ACC112 (cell line): ENCODE measurements around the gene PARD6G.

Experiments
- H2AFZ ChIP-seq: fragments of 200-600 bp; sonication (generic); one replicate; pipeline ENCODE4 v1.6.0; 2017; ENCODE audit warnings: antibody characterized with exemption, low read length; ENCODE audit not compliant: unreplicated experiment
- H3K27ac ChIP-seq: fragments of 200-600 bp; sonication (generic); 2 replicates; pipeline ENCODE4 v1.5.1; 2014; ENCODE audit warnings: low read depth, mild to moderate bottlenecking, antibody characterized with exemption, low read length, moderate library complexity
- H3K27me3 ChIP-seq: fragments of 200-600 bp; sonication (generic); 2 replicates; pipeline ENCODE4 v1.6.1; 2014; ENCODE audit warnings: mild to moderate bottlenecking, antibody characterized with exemption, low read length, moderate library complexity, mixed read lengths; ENCODE audit not compliant: insufficient read depth
- H3K36me3 ChIP-seq: fragments of 200-600 bp; sonication (generic); 2 replicates; pipeline ENCODE4 v1.6.1; 2016; ENCODE audit warnings: mild to moderate bottlenecking, antibody characterized with exemption, low read length, moderate library complexity, mixed read lengths; ENCODE audit not compliant: insufficient read depth
- H3K4me1 ChIP-seq: fragments of 200-600 bp; sonication (generic); one replicate; pipeline ENCODE4 v1.6.1; 2016; ENCODE audit warnings: low read length, mixed read lengths; ENCODE audit not compliant: insufficient read depth, unreplicated experiment, control insufficient read depth
- H3K4me3 ChIP-seq: fragments of 200-600 bp; sonication (generic); 2 replicates; pipeline ENCODE4 v1.5.1; 2014; ENCODE audit warnings: mild to moderate bottlenecking, low read depth, low read length
- H3K79me2 ChIP-seq: fragments of 200-600 bp; sonication (generic); one replicate; pipeline ENCODE4 v1.6.0; 2016; ENCODE audit warnings: low read length; ENCODE audit not compliant: control insufficient read depth, unreplicated experiment, insufficient read depth

Gene PARD6G

GRCh38 chr18:80187956-80188642 is 59.2 kb downstream of the PARD6G start:
- Histone ChIP-seq H3K27ac (no peak overlapping the region), H3K79me2 (no peaks in the 10 kb centered on the region), H3K27me3 (0 out of 2 replicates have a peak, but pooled peaks cover 14% of the 10 kb centered on the region), H3K36me3 (no peaks in the 10 kb centered on the region), H3K4me3 (no peak overlapping the region), H2AFZ (no peak overlapping the region), H3K4me1 (no peaks in the 10 kb centered on the region)

- H3K4me3 ChIP-seq, result no peak overlapping the region
- no peaks in the 10 kb centered on the region for H3K36me3 ChIP-seq
- H3K4me1 ChIP-seq, result no peaks in the 10 kb centered on the region
- H3K27me3 ChIP-seq, result no peaks in the 10 kb centered on the region
- no peaks in the 10 kb centered on the region for H3K79me2 ChIP-seq
- no peak overlapping the region for H3K27ac ChIP-seq
- no peak overlapping the region for H2AFZ ChIP-seq
Observed at GRCh38 chr18:80185545-80185944, 61.8 kb downstream of the PARD6G start.

- Histone ChIP-seq H3K36me3 (no peaks in the 10 kb centered on the region), H3K4me3 (no peak overlapping the region), H3K27ac (no peak overlapping the region), H2AFZ (no peak overlapping the region), H3K4me1 (no peaks in the 10 kb centered on the region), H3K27me3 (no peaks in the 10 kb centered on the region), H3K79me2 (no peaks in the 10 kb centered on the region)
Observed at GRCh38 chr18:80184243-80184772, 63.0 kb downstream of the PARD6G start.

- Histone ChIP-seq H3K4me1 (no peaks in the 10 kb centered on the region), H3K4me3 (no peak overlapping the region), H3K36me3 (no peaks in the 10 kb centered on the region), H2AFZ (no peak overlapping the region), H3K27ac (no peak overlapping the region), H3K79me2 (no peaks in the 10 kb centered on the region), H3K27me3 (no peaks in the 10 kb centered on the region)
Observed at GRCh38 chr18:80183273-80184050, 63.9 kb downstream of the PARD6G start.

GRCh38 chr18:80182855-80183254 is 64.5 kb downstream of the PARD6G start:
- Histone ChIP-seq H3K4me3 (no peak overlapping the region), H3K36me3 (no peaks in the 10 kb centered on the region), H3K4me1 (no peaks in the 10 kb centered on the region), H2AFZ (no peak overlapping the region), H3K27me3 (no peaks in the 10 kb centered on the region), H3K27ac (no peak overlapping the region), H3K79me2 (no peaks in the 10 kb centered on the region)

GRCh38 chr18:80181642-80182461 is 65.5 kb downstream of the PARD6G start:
- Histone ChIP-seq H3K79me2 (no peaks in the 10 kb centered on the region), H3K27ac (no peak overlapping the region), H2AFZ (no peak overlapping the region), H3K4me1 (no peaks in the 10 kb centered on the region), H3K4me3 (no peak overlapping the region), H3K27me3 (0 out of 2 replicates have a peak, but pooled peaks cover 1% of the 10 kb centered on the region), H3K36me3 (no peaks in the 10 kb centered on the region)

GRCh38 chr18:80180778-80181564 is 66.3 kb downstream of the PARD6G start:
- Histone ChIP-seq H3K27ac (no peak overlapping the region), H3K27me3 (peaks cover 9% of the 10 kb centered on the region), H2AFZ (no peak overlapping the region)

GRCh38 chr18:80179857-80180558 is 67.3 kb downstream of the PARD6G start:
- Histone ChIP-seq H3K27me3 (peaks cover 19% of the 10 kb centered on the region), H3K36me3 (no peaks in the 10 kb centered on the region), H3K27ac (no peak overlapping the region), H3K4me1 (no peaks in the 10 kb centered on the region), H2AFZ (no peak overlapping the region), H3K4me3 (no peak overlapping the region), H3K79me2 (no peaks in the 10 kb centered on the region)

More at GRCh38 chr18:80180778-80181564, 66.3 kb downstream of the PARD6G start:
- Histone ChIP-seq H3K79me2 (no peaks in the 10 kb centered on the region), H3K4me3 (no peak overlapping the region), H3K36me3 (no peaks in the 10 kb centered on the region), H3K4me1 (no peaks in the 10 kb centered on the region)

- no peak overlapping the region for H2AFZ ChIP-seq
- H3K27me3 ChIP-seq, result peaks cover 21% of the 10 kb centered on the region
Observed at GRCh38 chr18:80178935-80179818, 68.1 kb downstream of the PARD6G start.

More at GRCh38 chr18:80178935-80179818, 68.1 kb downstream of the PARD6G start:
- Histone ChIP-seq H3K36me3 (no peaks in the 10 kb centered on the region), H3K79me2 (no peaks in the 10 kb centered on the region), H3K4me1 (no peaks in the 10 kb centered on the region), H3K4me3 (no peak overlapping the region), H3K27ac (no peak overlapping the region)
